ENCODE data around the gene SLC12A5.

- no peak for TF ChIP-seq FOXP1 (CRISPR knock-in tag; IDR thresholded peaks at IDR 0.05; ENCODE audit: borderline replicate concordance)
- TF ChIP-seq PREB (CRISPR knock-in tag; IDR thresholded peaks at IDR 0.05; ENCODE audit: borderline replicate concordance) = no peak
- TF ChIP-seq TCF7 (CRISPR knock-in tag; IDR thresholded peaks at IDR 0.05; ENCODE audit: low read depth) = no peak
- no peak for TF ChIP-seq USF2 (CRISPR knock-in tag; IDR thresholded peaks at IDR 0.05)
- TF ChIP-seq ATF3 (CRISPR knock-in tag; conservative IDR thresholded peaks at IDR 0.05) = no peak
- no peak for TF ChIP-seq ZNF416 (CRISPR knock-in tag; IDR thresholded peaks at IDR 0.05)
- no peak for TF ChIP-seq TEAD4 (CRISPR knock-in tag; IDR thresholded peaks at IDR 0.05)
- no peak for TF ChIP-seq CTCF (IDR thresholded peaks at IDR 0.05)
- no peak for TF ChIP-seq E2F5 (CRISPR knock-in tag; IDR thresholded peaks at IDR 0.05)
- no peak for TF ChIP-seq ZNF317 (CRISPR knock-in tag; IDR thresholded peaks at IDR 0.05; ENCODE audit: borderline replicate concordance, low read depth)
- no peak for TF ChIP-seq ZNF281 (CRISPR knock-in tag; IDR thresholded peaks at IDR 0.05)
- no peak for TF ChIP-seq MAX (CRISPR knock-in tag; IDR thresholded peaks at IDR 0.05)
- no peak for TF ChIP-seq SP1 (CRISPR knock-in tag; conservative IDR thresholded peaks at IDR 0.05)
These were observed 20.2 kb downstream of the SLC12A5 start for GRCh38 chr20:46049190-46049589.
